NCI-H2107 treated with DMSO at 0.1 percent for 48 hours (cell line): Measurements from ENCODE around the gene CTSO.
"Not testable (repeated sequence)": the region's sequence is repeated elsewhere in the genome, so short reads cannot be mapped to it uniquely, and the experiment has no call there.

ENCODE experiments used
- DNase-seq: peaks from one replicate; lab custom pipeline; 2025; ENCODE audit not compliant: unreplicated experiment; lab: John Stamatoyannopoulos, UW

CTSO gene

DNA sequence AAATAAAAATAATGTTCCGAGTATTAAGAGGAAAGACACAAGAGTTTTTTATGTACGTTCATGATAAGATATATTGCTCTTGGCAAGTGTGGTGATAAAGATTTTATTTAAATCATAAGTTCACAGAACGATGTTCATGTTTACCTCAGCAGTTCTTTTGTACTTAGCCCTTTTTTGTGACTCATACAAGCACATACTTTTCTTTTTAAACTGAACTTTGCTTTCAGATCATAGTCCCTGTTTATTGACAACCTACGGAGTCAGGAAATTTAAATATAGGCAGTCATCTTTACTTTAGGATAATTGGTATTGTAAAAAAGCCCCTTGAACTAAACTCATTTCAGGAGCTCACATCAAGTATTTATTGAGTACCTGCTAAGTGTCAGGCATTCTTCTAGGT is 1.3 kb upstream of the CTSO start:
- no peak for DNase-seq

- DNase-seq: no peak
These were observed 536 bp upstream of the CTSO start for GRCh38 chr4:155954118-155954685.

DNA sequence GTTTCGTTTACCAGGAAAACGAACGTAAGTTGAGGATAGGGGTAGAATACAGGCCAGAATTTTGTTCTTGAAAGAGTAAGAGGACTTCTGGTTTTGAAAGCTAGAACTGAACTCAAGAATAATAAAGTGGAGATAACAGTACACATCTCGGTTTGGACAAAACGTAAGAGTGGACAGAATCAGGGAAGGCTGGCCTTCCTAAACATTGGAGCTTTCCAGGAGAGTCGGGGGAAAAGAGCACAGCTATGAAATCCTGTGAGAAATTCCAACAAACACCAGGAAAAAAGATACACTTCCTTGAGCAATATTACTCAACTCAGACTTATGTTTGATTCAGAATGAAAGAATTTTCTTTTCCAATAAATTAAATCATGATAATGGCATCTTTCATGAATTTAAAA is 1.2 kb downstream of the CTSO start:
- no peak for DNase-seq

DNA sequence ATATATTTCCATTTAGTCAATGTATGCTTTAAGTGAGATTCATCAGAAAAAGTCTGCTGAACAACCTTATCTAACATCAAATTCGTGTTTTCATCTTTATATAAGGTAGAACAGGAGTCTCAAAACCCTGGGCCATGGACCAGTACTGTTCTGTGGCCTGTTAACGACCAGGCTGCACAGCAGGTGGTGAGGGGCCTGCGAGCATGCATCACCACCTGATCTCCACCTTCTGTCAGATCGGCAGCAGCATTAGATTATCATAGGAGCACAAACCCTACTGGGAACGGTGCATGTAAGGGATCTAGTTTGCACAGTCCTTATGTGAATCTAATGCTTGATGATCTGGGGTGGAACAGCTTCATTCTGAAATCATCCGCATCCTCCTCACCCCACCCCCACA is 3.2 kb downstream of the CTSO start:
- no peak for DNase-seq

DNA sequence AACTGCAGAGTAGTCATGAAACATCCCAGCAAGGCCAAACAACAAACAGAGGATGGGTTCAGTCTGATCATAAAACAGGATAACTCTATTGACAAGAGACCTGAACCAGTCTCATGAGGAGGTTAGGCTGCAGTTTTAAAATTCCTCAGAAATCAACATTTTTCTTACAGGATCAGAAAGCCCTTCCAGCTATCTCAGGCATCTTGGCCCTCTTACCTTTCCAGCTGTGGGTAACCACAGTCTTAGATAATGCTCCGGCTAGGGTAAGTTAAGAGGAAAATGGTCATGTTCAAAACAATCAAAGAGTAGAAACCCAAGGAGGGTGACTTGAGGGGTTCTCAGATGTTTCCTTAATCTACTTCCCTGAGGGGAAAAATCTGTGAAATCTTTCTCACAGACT is 5.1 kb downstream of the CTSO start:
- DNase-seq: no peak

GRCh38 chr4:155946486-155946885 is 7.2 kb downstream of the CTSO start:
- DNase-seq: no peak

- no peak for DNase-seq
These were observed 9.2 kb downstream of the CTSO start for GRCh38 chr4:155944516-155944915.

- no peak for DNase-seq
These were observed 9.9 kb downstream of the CTSO start for GRCh38 chr4:155943605-155944291.

GRCh38 chr4:155941820-155942219 is 11.8 kb downstream of the CTSO start:
- DNase-seq: no peak

GRCh38 chr4:155941085-155941790 is 12.4 kb downstream of the CTSO start:
- no peak for DNase-seq

DNA sequence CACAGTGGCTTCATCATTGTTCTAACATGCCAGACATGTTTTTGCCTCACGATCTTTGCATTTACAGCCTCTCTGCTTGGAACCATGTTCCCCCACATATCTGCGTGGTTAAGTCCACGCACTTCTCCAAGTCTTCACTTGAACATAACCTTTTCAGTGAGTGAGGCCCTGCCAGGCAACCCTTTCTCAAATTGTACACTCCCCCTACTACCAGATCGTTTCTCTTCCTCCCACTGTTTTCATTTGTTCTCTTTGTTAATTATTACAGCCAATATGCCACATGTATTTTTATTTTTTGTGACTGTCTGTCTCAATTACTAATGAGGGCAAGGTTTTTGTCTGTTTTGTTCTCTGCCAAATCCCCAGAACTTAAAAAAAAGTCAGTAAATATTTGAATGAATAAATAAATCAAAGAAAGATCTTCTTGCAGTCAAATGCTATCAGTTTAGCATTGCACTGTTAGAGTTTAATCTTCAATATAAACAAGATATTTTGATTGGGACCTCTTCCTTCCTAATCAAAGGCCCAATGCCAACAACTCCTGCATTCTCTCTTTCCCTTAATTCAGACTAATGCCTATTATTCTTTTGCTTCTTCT is 18.2 kb downstream of the CTSO start:
- no peak for DNase-seq

DNA sequence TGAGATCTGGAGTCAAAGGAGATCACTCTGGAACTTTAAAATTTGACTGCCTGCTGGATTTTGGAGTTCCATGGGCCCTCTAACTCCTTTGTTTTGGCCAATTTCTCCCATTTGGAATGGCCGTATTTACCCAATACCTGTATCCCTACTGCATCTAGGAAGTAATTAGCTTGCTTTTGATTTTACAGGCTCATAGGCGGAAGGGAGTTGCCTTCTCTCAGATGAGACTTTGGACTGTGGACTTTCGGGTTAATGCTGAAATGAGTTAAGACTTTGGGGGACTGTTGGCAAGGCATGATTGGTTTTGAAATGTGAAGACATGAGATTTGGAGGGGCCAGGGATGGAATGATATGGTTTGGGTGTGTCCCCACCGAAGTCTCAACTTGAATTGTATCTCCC is 19.0 kb downstream of the CTSO start:
- DNase-seq: not testable (repeated sequence)

DNA sequence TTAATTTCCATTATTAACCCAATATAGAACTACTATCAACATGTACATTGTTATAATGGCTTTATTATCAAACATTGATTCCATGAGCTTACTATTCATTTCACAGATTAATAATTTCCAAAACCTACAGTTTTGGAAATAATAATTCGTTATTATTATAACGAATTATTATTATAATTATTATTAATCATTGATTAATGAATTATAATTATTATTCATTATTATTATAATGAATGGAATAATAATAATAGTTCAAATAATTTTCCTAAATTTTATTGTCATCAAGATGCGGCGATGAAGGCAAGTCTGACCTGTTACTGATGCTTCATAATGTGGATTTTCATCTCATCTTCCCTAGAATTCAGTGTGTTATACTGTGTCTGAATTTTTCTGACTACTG is 22.0 kb downstream of the CTSO start:
- no peak for DNase-seq

GRCh38 chr4:155930330-155930729 is 23.3 kb downstream of the CTSO start:
- DNase-seq: no peak

GRCh38 chr4:155929833-155930232 is 23.8 kb downstream of the CTSO start:
- DNase-seq: no peak

DNA sequence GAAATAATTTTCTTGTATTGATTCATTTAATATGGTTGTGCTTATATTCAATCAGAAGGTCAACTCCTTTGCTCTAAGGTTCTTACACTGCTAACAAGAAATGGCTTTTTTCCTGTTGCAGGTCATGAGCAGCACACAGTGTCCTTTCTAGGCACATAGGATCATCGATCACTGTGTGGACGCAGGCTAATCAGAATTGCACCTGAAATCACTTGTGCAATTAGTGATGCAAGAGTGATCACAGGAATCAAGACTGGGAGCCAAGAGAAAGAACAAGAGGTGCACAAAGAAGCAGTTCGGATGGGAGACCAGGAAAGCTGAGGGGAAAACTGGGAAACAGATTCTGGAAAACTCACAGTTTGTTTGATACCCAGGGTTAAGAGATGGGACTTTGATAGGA is 29.0 kb downstream of the CTSO start:
- DNase-seq: no peak

GRCh38 chr4:155921597-155921996 is 32.1 kb downstream of the CTSO start:
- DNase-seq: no peak

- no peak for DNase-seq
These were observed 38.9 kb downstream of the CTSO start for GRCh38 chr4:155914782-155915181.

GRCh38 chr4:155911905-155912304 is 41.8 kb downstream of the CTSO start:
- DNase-seq: no peak

DNA sequence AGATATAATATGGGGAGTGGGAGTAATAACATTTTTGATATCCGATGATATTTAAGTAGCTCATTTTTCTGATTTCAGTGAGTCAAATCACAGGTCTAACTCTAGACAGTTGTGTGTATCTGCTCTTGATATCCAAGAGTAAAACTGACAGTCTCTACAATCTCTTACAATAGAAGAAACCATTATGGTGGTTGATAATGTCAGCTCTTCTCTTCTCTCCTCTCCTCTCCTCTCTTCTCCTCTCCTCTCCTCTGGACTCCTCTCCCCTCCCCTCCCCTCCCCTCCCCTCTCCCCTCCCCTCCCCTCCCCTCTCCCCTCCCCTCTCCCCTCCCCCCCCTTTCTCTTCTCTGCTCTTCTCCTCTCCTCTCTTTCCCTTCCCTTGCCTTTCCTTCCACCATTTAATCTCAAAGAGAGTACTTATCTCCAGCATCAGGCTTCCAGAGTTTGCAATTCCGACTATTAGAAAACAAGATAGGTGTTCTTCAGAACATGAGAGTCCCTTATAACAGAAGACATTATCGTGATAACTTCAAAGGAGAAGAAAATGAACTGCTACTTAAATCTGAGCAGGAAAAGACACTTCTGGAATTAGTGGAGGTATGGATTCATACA is 43.9 kb downstream of the CTSO start:
- no peak for DNase-seq
